ENCODE data around the gene CLCF1. TPM values are rescaled to one million over a fixed set of nuclear protein-coding genes. Genes with fewer than 3 reads are reported as not detected.
A peak's percentile ranks its signal among the peaks of the same experiment; 100 is the strongest.

Gene CLCF1
- total and polyA plus RNA-seq, 2 of the 13 experiments (the other 11 are each of a cell fraction or from before 2014, with no cell fraction given): 0.49 to 0.78 TPM

DNA sequence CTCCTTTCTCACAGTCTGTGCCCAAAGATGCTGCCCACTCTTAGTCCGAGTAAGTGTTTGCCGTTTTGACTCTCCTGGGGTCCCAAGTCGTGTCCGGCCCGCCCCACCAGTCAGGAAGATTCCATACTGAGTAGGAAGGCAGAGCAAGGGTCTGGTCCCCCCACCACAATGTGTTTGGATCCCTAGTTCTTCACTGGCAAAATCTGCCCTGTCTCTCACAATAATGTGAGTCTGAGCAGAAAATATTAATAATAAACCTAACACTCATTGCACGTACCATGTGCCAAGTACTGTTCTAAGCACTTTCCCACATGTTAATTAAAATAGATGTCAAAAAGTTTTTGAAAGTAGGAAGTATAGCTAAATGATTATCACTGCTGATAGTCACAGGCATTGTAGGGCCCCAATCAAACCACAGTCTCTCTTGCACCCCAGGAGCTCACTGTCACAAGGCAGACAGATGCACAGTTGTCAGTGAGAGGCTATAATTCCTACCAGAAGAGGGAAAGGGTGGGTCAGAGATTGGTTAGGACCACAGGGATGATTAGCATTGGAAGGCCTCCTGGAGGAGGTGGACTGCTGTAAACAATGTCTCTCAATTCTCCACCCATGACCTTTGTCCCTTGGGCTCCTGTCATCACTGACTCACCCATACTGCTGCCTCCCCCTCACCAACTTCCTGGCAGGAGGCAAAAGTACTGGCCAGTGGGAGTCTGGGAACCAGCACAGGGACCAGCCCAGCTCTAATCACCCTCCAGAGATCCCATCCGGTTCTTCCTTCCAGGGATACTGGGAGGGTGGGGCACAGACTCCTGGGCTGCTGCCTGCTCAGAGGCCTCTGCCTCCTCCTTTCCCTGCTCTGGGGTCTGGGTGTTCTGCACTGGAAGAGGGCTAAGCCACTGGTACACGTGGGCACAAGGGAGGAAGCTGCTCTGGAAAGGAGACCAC lies 19.0 kb downstream of the CLCF1 start (continued):
- TF ChIP-seq, protein P1, sequence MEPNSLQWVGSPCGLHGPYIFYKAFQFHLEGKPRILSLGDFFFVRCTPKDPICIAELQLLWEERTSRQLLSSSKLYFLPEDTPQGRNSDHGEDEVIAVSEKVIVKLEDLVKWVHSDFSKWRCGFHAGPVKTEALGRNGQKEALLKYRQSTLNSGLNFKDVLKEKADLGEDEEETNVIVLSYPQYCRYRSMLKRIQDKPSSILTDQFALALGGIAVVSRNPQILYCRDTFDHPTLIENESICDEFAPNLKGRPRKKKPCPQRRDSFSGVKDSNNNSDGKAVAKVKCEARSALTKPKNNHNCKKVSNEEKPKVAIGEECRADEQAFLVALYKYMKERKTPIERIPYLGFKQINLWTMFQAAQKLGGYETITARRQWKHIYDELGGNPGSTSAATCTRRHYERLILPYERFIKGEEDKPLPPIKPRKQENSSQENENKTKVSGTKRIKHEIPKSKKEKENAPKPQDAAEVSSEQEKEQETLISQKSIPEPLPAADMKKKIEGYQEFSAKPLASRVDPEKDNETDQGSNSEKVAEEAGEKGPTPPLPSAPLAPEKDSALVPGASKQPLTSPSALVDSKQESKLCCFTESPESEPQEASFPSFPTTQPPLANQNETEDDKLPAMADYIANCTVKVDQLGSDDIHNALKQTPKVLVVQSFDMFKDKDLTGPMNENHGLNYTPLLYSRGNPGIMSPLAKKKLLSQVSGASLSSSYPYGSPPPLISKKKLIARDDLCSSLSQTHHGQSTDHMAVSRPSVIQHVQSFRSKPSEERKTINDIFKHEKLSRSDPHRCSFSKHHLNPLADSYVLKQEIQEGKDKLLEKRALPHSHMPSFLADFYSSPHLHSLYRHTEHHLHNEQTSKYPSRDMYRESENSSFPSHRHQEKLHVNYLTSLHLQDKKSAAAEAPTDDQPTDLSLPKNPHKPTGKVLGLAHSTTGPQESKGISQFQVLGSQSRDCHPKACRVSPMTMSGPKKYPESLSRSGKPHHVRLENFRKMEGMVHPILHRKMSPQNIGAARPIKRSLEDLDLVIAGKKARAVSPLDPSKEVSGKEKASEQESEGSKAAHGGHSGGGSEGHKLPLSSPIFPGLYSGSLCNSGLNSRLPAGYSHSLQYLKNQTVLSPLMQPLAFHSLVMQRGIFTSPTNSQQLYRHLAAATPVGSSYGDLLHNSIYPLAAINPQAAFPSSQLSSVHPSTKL (CRISPR knock-in tag; IDR thresholded peaks at IDR 0.05): peak; percentile 75
- TF ChIP-seq TARDBP (CRISPR knock-in tag; IDR thresholded peaks at IDR 0.05) (0 out of 2 replicates have a peak, but pooled peaks have one; percentile 27), MYC (CRISPR knock-in tag; IDR thresholded peaks at IDR 0.05; ENCODE audit: borderline replicate concordance) (no peak; the same call in 1 of the 2 replicates), ZNF337 (CRISPR knock-in tag; IDR thresholded peaks at IDR 0.05; ENCODE audit: borderline replicate concordance, low read depth) (no peak), SP140L (CRISPR knock-in tag; IDR thresholded peaks at IDR 0.05; ENCODE audit: borderline replicate concordance) (no peak), FOXC1 (CRISPR knock-in tag; IDR thresholded peaks at IDR 0.05; ENCODE audit: borderline replicate concordance) (no peak), ZNF737 (CRISPR knock-in tag; IDR thresholded peaks at IDR 0.05; ENCODE audit: borderline replicate concordance) (no peak), SOX5 (CRISPR knock-in tag; IDR thresholded peaks at IDR 0.05; ENCODE audit: borderline replicate concordance) (peak; percentile 85), ZNF672 (CRISPR knock-in tag; IDR thresholded peaks at IDR 0.05) (no peak), HMGA1 (CRISPR knock-in tag; conservative IDR thresholded peaks at IDR 0.05) (no peak), RARG (CRISPR knock-in tag; IDR thresholded peaks at IDR 0.05; ENCODE audit: low read depth) (no peak), ZNF484 (CRISPR knock-in tag; IDR thresholded peaks at IDR 0.05; ENCODE audit: borderline replicate concordance, low read depth) (no peak), GATAD2A (CRISPR knock-in tag; IDR thresholded peaks at IDR 0.05) (peak; percentile 85), ZNF83 (CRISPR knock-in tag; IDR thresholded peaks at IDR 0.05; ENCODE audit: borderline replicate concordance) (no peak), HMG20A (CRISPR knock-in tag; IDR thresholded peaks at IDR 0.05; ENCODE audit: borderline replicate concordance) (peak; percentile 70; the same call in 1 of the 2 replicates), ZNF3 (CRISPR knock-in tag; IDR thresholded peaks at IDR 0.05) (peak; percentile 93), PRPF4 (IDR thresholded peaks at IDR 0.05; ENCODE audit: low read depth, low read length, poor library complexity, severe bottlenecking) (no peak), SNAPC2 (CRISPR knock-in tag; IDR thresholded peaks at IDR 0.05) (0 out of 2 replicates have a peak, but pooled peaks have one; percentile 57), JARID2 (CRISPR knock-in tag; IDR thresholded peaks at IDR 0.05; ENCODE audit: insufficient replicate concordance) (no peak), ZNF136 (CRISPR knock-in tag; IDR thresholded peaks at IDR 0.05; ENCODE audit: low read depth) (no peak), KLF13 (CRISPR knock-in tag; IDR thresholded peaks at IDR 0.05) (no peak), ZNF205 (CRISPR knock-in tag; IDR thresholded peaks at IDR 0.05) (peak; percentile 78), NRL (CRISPR knock-in tag; IDR thresholded peaks at IDR 0.05; ENCODE audit: borderline replicate concordance) (no peak; the same call in 1 of the 2 replicates), KLF15 (CRISPR knock-in tag; IDR thresholded peaks at IDR 0.05; ENCODE audit: borderline replicate concordance) (no peak)
- TF ChIP-seq, protein P2, sequence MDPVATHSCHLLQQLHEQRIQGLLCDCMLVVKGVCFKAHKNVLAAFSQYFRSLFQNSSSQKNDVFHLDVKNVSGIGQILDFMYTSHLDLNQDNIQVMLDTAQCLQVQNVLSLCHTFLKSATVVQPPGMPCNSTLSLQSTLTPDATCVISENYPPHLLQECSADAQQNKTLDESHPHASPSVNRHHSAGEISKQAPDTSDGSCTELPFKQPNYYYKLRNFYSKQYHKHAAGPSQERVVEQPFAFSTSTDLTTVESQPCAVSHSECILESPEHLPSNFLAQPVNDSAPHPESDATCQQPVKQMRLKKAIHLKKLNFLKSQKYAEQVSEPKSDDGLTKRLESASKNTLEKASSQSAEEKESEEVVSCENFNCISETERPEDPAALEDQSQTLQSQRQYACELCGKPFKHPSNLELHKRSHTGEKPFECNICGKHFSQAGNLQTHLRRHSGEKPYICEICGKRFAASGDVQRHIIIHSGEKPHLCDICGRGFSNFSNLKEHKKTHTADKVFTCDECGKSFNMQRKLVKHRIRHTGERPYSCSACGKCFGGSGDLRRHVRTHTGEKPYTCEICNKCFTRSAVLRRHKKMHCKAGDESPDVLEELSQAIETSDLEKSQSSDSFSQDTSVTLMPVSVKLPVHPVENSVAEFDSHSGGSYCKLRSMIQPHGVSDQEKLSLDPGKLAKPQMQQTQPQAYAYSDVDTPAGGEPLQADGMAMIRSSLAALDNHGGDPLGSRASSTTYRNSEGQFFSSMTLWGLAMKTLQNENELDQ (CRISPR knock-in tag; IDR thresholded peaks at IDR 0.05; ENCODE audit: borderline replicate concordance): no peak

Data from HepG2 (cell line).